B cell (primary cell): ENCODE data around the gene NOS1.

ENCODE experiments used
- CTCF ChIP-seq: fragments of 200-600 bp; IDR thresholded peaks from one replicate; pipeline ENCODE4 v1.8.0; 2022; ENCODE audit warnings: antibody characterized with exemption, mild to moderate bottlenecking
- EZH2 ChIP-seq: IDR thresholded peaks from 2 replicates; pipeline ENCODE4 v1.6.1; 2012; ENCODE audit warnings: borderline replicate concordance, low read depth, mild to moderate bottlenecking, moderate library complexity, low read length; ENCODE audit not compliant: insufficient read depth, poor library complexity, severe bottlenecking

- TF ChIP-seq CTCF (no peak), EZH2 (no peak)
Measured at GRCh38 chr12:117352206-117352605, 9.2 kb downstream of the NOS1 start.
